ENCODE results near the gene DEXI.

DNA sequence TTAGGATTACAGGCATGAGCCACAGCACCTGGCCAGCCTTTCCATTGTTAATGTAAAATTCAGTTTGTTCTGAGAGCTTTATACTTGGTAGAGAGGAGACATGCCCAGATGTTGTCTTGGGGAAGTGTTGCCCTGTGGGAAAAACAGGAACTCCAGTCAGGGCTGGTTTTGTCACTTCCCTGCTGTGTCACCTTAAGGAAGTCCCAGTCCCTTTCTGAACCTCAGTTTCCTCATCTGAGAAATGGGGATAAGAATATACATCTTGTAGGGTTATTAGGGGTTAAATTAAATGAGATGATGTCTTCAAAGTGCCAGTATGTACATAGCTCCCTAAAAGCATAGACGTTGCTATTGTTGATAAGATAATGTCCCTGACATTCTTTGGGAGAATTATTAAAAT, 27.3 kb upstream of the DEXI start:
- TF ChIP-seq, protein P1, sequence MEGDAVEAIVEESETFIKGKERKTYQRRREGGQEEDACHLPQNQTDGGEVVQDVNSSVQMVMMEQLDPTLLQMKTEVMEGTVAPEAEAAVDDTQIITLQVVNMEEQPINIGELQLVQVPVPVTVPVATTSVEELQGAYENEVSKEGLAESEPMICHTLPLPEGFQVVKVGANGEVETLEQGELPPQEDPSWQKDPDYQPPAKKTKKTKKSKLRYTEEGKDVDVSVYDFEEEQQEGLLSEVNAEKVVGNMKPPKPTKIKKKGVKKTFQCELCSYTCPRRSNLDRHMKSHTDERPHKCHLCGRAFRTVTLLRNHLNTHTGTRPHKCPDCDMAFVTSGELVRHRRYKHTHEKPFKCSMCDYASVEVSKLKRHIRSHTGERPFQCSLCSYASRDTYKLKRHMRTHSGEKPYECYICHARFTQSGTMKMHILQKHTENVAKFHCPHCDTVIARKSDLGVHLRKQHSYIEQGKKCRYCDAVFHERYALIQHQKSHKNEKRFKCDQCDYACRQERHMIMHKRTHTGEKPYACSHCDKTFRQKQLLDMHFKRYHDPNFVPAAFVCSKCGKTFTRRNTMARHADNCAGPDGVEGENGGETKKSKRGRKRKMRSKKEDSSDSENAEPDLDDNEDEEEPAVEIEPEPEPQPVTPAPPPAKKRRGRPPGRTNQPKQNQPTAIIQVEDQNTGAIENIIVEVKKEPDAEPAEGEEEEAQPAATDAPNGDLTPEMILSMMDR (IDR thresholded peaks at IDR 0.05) = no peak
- TF ChIP-seq ZFX (IDR thresholded peaks at IDR 0.05; ENCODE audit: borderline replicate concordance) = no peak

All from 22Rv1 (cell line).